Astrocyte (in vitro differentiated cells and primary cell): ENCODE measurements around the gene SPATA19. TPM values are rescaled to one million over a fixed set of nuclear protein-coding genes. Genes with fewer than 3 reads are reported as not detected.

Experiments used
- DNase-seq: peaks from one replicate; pipeline ENCODE4 v3.0.0-alpha.2; 2010; ENCODE audit warnings: low read depth
- FAIRE-seq: peaks from 2 replicates; lab custom pipeline; 2011; peaks lifted over from hg19 to GRCh38; lab: Jason Lieb, UNC
- H2AFZ ChIP-seq: 2 replicates; pipeline ENCODE4 v1.6.0; 2012; ENCODE audit warnings: low read depth, low read length, inconsistent platforms
- H3K27ac ChIP-seq: 2 replicates; pipeline ENCODE4 v1.5.1; 2011; ENCODE audit warnings: low read depth, low read length, inconsistent platforms
- H3K27me3 ChIP-seq: 2 replicates; pipeline ENCODE4 v1.6.0; 2011; ENCODE audit warnings: low read length, inconsistent platforms; ENCODE audit not compliant: insufficient read depth
- H3K36me3 ChIP-seq: 2 replicates; pipeline ENCODE4 v1.5.1; 2011; ENCODE audit warnings: low read length, inconsistent platforms; ENCODE audit not compliant: insufficient read depth
- H3K4me1 ChIP-seq: 2 replicates; pipeline ENCODE4 v1.5.1; 2011; ENCODE audit warnings: low read length, inconsistent platforms; ENCODE audit not compliant: insufficient read depth
- H3K4me2 ChIP-seq: 2 replicates; pipeline ENCODE4 v1.6.0; 2012; ENCODE audit warnings: low read length, inconsistent platforms
- H3K4me3 ChIP-seq: 2 replicates; pipeline ENCODE4 v1.5.1; 2011; ENCODE audit warnings: low read depth, mild to moderate bottlenecking, low read length, inconsistent platforms; ENCODE audit not compliant: insufficient read depth
- H3K79me2 ChIP-seq: 2 replicates; pipeline ENCODE4 v1.6.0; 2012; ENCODE audit warnings: mild to moderate bottlenecking, low read length, inconsistent platforms; ENCODE audit not compliant: insufficient read depth
- H3K9ac ChIP-seq: 2 replicates; pipeline ENCODE4 v1.6.0; 2012; ENCODE audit warnings: mild to moderate bottlenecking, low read length, inconsistent platforms
- H3K9me3 ChIP-seq: 2 replicates; pipeline ENCODE4 v1.5.1; 2012; ENCODE audit warnings: low read depth, mild to moderate bottlenecking, low read length, inconsistent platforms; ENCODE audit not compliant: insufficient read depth
- H4K20me1 ChIP-seq: 2 replicates; pipeline ENCODE4 v1.6.0; 2012; ENCODE audit warnings: low read length, inconsistent platforms; ENCODE audit not compliant: insufficient read depth
- H3K27ac Mint-ChIP-seq: one replicate; pipeline ENCODE4 v1.8.0; 2021; ENCODE audit warnings: mild to moderate bottlenecking, mixed read lengths; ENCODE audit not compliant: unreplicated experiment
- H3K27me3 Mint-ChIP-seq: one replicate; pipeline ENCODE4 v1.8.0; 2021; ENCODE audit warnings: low read depth, mixed read lengths; ENCODE audit not compliant: unreplicated experiment
- H3K36me3 Mint-ChIP-seq: one replicate; pipeline ENCODE4 v1.8.0; 2021; ENCODE audit warnings: low read depth, mixed read lengths; ENCODE audit not compliant: unreplicated experiment
- H3K4me1 Mint-ChIP-seq: one replicate; pipeline ENCODE4 v1.8.0; 2021; ENCODE audit warnings: low read depth, mixed read lengths; ENCODE audit not compliant: unreplicated experiment
- H3K4me3 Mint-ChIP-seq: one replicate; pipeline ENCODE4 v1.8.0; 2021; ENCODE audit warnings: mild to moderate bottlenecking, moderate library complexity, mixed read lengths; ENCODE audit not compliant: unreplicated experiment
- H3K9me3 Mint-ChIP-seq: one replicate; pipeline ENCODE4 v1.8.0; 2021; ENCODE audit warnings: mild to moderate bottlenecking, mixed read lengths; ENCODE audit not compliant: unreplicated experiment
- EZH2 ChIP-seq: IDR thresholded peaks from 2 replicates; pipeline ENCODE4 v1.6.1; 2012; ENCODE audit warnings: mild to moderate bottlenecking, low read length, inconsistent platforms; ENCODE audit not compliant: insufficient read depth
- total RNA-seq: library from RNA; stranded (reverse); gene quantifications from 2 replicates; pipeline ENCODE4 v1.2.1, GENCODE V29; 2021
- TF ChIP-seq, protein P1 (sequence below): IDR thresholded peaks from 2 replicates; pipeline ENCODE4 v1.5.1; 2011; ENCODE audit warnings: low read depth, mild to moderate bottlenecking, inconsistent platforms, low read length, moderate library complexity; ENCODE audit not compliant: insufficient read depth

The SPATA19 gene
- total RNA-seq, 1 donor from 2014 or later, result not detected

DNA sequence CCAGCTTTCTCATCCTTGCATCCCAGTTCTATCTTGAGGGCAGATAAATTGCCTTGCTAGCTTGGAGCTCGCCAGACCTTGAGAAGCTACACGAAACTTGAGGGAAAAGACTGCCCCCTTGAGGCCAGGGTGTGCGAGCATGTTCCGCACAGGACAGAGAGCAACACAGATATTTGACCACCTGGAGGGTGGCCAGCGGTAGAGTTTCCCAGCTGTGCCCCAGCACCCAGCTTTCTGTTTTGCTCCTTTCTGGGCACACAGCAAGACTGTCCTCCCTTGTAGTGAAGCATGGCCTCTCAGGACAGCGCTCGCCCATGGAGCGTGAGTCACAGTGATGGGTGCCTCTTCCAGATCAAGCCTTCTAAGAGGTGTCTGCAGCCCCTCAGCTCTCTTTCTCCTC, 23.5 kb downstream of the SPATA19 start:
- H4K20me1 ChIP-seq, result no peaks in the 10 kb centered on the region
- Mint-ChIP-seq H3K27me3 (peaks cover 52% of the 10 kb centered on the region), H3K9me3 (peaks cover 3% of the 10 kb centered on the region), H3K36me3 (no peaks in the 10 kb centered on the region), H3K4me3 (no peak overlapping the region), H3K4me1 (peaks cover 5% of the 10 kb centered on the region), H3K27ac (no peak overlapping the region)
- no peak overlapping the region for H2AFZ ChIP-seq
- H3K4me3 ChIP-seq, result no peak overlapping the region
- no peak for DNase-seq
- H3K27me3 ChIP-seq, result no peaks in the 10 kb centered on the region
- no peak overlapping the region for H3K4me2 ChIP-seq
- H3K9ac ChIP-seq, result no peak overlapping the region
- H3K36me3 ChIP-seq, result no peaks in the 10 kb centered on the region
- FAIRE-seq, result no peak
- no peaks in the 10 kb centered on the region for H3K9me3 ChIP-seq
- TF ChIP-seq EZH2, result no peak
- TF ChIP-seq, protein P1, sequence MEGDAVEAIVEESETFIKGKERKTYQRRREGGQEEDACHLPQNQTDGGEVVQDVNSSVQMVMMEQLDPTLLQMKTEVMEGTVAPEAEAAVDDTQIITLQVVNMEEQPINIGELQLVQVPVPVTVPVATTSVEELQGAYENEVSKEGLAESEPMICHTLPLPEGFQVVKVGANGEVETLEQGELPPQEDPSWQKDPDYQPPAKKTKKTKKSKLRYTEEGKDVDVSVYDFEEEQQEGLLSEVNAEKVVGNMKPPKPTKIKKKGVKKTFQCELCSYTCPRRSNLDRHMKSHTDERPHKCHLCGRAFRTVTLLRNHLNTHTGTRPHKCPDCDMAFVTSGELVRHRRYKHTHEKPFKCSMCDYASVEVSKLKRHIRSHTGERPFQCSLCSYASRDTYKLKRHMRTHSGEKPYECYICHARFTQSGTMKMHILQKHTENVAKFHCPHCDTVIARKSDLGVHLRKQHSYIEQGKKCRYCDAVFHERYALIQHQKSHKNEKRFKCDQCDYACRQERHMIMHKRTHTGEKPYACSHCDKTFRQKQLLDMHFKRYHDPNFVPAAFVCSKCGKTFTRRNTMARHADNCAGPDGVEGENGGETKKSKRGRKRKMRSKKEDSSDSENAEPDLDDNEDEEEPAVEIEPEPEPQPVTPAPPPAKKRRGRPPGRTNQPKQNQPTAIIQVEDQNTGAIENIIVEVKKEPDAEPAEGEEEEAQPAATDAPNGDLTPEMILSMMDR, result peak; percentile 40
- H3K4me1 ChIP-seq, result no peaks in the 10 kb centered on the region
- H3K27ac ChIP-seq, result no peak overlapping the region
- no peaks in the 10 kb centered on the region for H3K79me2 ChIP-seq

DNA sequence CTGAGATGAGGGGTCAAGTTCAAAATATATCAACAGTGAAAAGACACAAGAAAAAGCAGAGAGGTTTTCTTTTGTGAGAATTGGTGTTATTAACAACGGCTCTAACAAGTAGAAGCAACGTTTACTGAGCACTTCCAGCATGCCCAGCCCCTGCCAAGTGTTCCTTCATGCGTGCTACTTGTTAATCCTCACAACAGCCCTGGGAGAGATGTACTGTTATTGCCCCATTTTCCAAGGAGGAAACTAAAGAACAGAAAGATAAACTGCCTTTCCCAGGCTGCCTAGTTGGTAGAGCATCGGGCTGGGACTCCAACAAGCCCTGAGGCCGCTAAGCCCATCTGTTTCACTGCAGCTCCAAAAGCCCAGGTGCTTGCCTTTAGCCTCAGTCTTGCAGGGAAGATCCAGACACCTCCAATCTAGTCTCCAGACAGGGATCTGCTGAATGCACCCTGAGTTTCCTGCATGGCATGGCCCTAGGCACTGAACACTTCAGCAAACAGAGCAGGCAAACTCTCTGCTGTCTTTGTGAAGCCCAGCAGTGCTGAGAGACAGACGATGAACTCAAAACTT, 25.5 kb downstream of the SPATA19 start:
- Mint-ChIP-seq H3K4me3 (no peak overlapping the region), H3K27me3 (peaks cover 57% of the 10 kb centered on the region), H3K4me1 (peaks cover 9% of the 10 kb centered on the region), H3K9me3 (peaks cover 7% of the 10 kb centered on the region), H3K36me3 (no peaks in the 10 kb centered on the region), H3K27ac (no peak overlapping the region)
- no peak overlapping the region for H3K9ac ChIP-seq
- no peaks in the 10 kb centered on the region for H3K36me3 ChIP-seq
- H3K9me3 ChIP-seq, result no peaks in the 10 kb centered on the region
- H4K20me1 ChIP-seq, result no peaks in the 10 kb centered on the region
- H3K79me2 ChIP-seq, result no peaks in the 10 kb centered on the region
- H2AFZ ChIP-seq, result no peak overlapping the region
- H3K27ac ChIP-seq, result no peak overlapping the region
- no peaks in the 10 kb centered on the region for H3K4me1 ChIP-seq
- DNase-seq (no peak), FAIRE-seq (no peak)
- no peak overlapping the region for H3K4me3 ChIP-seq
- no peak overlapping the region for H3K4me2 ChIP-seq
- H3K27me3 ChIP-seq, result no peaks in the 10 kb centered on the region
- TF ChIP-seq EZH2, result no peak
- TF ChIP-seq, protein P1, result no peak

DNA sequence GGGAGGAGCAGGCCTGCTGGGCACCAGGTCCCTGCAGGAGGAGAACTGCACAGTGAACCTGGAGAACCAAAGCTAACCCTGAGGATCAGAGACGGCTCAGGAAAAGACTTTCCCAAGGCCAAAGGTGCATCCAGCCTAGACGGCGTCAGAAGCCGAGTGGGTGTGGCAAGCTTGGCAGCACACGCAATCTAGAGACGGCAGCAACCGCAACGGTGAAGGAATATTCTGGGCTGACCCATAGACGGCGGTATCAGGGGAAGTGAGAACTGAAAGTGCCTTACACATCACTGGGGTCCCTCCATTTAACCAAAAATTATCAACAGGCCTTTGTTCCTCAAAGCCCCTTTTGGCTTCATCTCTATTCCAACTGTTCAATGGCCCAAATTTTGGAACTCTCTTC, 26.2 kb downstream of the SPATA19 start:
- peaks cover 58% of the 10 kb centered on the region for H3K27me3 Mint-ChIP-seq
- FAIRE-seq (no peak), DNase-seq (no peak)
- Histone ChIP-seq H3K27ac (no peak overlapping the region), H3K9me3 (no peaks in the 10 kb centered on the region), H3K9ac (no peak overlapping the region), H2AFZ (no peak overlapping the region), H3K4me3 (no peak overlapping the region), H3K36me3 (no peaks in the 10 kb centered on the region), H3K27me3 (no peaks in the 10 kb centered on the region), H3K79me2 (no peaks in the 10 kb centered on the region), H4K20me1 (no peaks in the 10 kb centered on the region), H3K4me1 (no peaks in the 10 kb centered on the region), H3K4me2 (no peak overlapping the region)
- TF ChIP-seq, protein P1, result no peak
- no peak for TF ChIP-seq EZH2
- peaks cover 7% of the 10 kb centered on the region for H3K9me3 Mint-ChIP-seq
- H3K36me3 Mint-ChIP-seq, result no peaks in the 10 kb centered on the region
- H3K4me1 Mint-ChIP-seq, result peaks cover 9% of the 10 kb centered on the region
- no peak overlapping the region for H3K4me3 Mint-ChIP-seq
- no peak overlapping the region for H3K27ac Mint-ChIP-seq
